Measurements from ENCODE around the gene ZFHX3.

DNA sequence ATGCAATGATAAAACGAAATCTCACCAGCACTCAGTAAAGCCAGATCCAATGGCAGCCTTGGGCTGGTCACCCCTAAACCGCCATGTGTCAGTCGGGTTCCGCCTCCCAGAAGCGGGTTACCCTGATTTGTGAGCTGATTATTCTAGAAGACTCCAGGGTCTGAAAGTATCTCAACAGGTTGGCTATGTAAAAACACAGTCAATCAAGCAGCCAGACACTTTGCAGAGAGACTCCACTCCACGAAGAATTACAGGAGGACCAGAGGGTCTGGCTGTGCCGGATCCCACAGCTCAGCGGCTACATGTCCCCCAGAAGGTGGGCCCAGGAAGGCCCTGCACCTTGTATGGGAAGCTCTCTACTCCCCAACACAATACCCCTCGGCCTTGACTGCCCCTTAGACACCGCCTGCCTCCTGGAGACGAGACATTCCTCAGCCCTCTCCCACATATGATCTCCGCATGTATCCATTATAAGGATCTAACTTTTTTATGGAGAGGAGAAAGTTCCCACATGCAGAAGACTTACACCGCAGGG is 23.3 kb downstream of the ZFHX3 start:
- TF ChIP-seq GABPA (tag; conservative IDR thresholded peaks at IDR 0.05; ENCODE audit: low read depth) = no peak
- TF ChIP-seq NR2C2 (CRISPR knock-in tag; IDR thresholded peaks at IDR 0.05) = no peak
- no peak for TF ChIP-seq NR2C2 (tag; IDR thresholded peaks at IDR 0.05)
- TF ChIP-seq, protein P1, sequence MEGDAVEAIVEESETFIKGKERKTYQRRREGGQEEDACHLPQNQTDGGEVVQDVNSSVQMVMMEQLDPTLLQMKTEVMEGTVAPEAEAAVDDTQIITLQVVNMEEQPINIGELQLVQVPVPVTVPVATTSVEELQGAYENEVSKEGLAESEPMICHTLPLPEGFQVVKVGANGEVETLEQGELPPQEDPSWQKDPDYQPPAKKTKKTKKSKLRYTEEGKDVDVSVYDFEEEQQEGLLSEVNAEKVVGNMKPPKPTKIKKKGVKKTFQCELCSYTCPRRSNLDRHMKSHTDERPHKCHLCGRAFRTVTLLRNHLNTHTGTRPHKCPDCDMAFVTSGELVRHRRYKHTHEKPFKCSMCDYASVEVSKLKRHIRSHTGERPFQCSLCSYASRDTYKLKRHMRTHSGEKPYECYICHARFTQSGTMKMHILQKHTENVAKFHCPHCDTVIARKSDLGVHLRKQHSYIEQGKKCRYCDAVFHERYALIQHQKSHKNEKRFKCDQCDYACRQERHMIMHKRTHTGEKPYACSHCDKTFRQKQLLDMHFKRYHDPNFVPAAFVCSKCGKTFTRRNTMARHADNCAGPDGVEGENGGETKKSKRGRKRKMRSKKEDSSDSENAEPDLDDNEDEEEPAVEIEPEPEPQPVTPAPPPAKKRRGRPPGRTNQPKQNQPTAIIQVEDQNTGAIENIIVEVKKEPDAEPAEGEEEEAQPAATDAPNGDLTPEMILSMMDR (IDR thresholded peaks at IDR 0.05 in 2 of 3, conservative IDR thresholded peaks at IDR 0.05 in 1 of 3; ENCODE audit: insufficient read depth in 2 of 3, low read depth in 1 of 3, low read length in 3 of 3) = no peak
- TF ChIP-seq BRD4 (IDR thresholded peaks at IDR 0.05) = no peak
- no peak for TF ChIP-seq CBFA2T3 (IDR thresholded peaks at IDR 0.05)

All from K562 (cell line).